HG03439 (cell line): ENCODE data around the gene VTCN1.
"Not testable (repeated sequence)": the region's sequence is repeated elsewhere in the genome, so short reads cannot be mapped to it uniquely, and the experiment has no call there.

Experiments used
- ATAC-seq: cut with Tn5 transposase; IDR thresholded peaks from one replicate; pipeline ENCODE4 v1.9.1; 2021; ENCODE audit warnings: mild to moderate bottlenecking, moderate library complexity; ENCODE audit not compliant: unreplicated experiment

Gene VTCN1

GRCh38 chr1:117169871-117170596 is 40.7 kb downstream of the VTCN1 start:
- no peak for ATAC-seq

- ATAC-seq = no peak
Measured at GRCh38 chr1:117167402-117167801, 43.3 kb downstream of the VTCN1 start.

GRCh38 chr1:117166076-117166475 is 44.7 kb downstream of the VTCN1 start:
- no peak for ATAC-seq

DNA sequence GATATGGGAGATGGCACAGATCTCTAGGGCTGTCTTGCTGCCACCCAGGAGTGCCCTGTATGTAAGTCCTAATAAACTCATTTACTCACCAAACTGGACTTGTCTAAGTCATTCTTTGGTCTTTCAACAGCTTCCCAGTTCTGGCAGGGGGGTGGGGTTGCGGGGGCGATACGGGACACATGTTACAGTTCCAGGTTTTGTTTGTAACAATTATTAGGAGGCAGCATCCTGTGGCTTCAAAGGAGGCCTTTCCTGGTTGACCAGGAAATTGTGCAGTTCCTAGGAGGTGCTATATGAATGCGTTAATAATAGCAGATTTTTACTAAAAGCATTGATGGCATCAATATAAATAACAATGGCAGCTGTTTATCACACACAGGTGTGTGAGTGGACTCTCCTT is 46.5 kb downstream of the VTCN1 start:
- ATAC-seq = no peak

GRCh38 chr1:117162816-117163215 is 47.9 kb downstream of the VTCN1 start:
- ATAC-seq = no peak

- ATAC-seq = no peak
Measured at GRCh38 chr1:117161887-117162286, 48.8 kb downstream of the VTCN1 start.

GRCh38 chr1:117151305-117151704 is 59.4 kb downstream of the VTCN1 start:
- ATAC-seq = not testable (repeated sequence)

GRCh38 chr1:117150316-117150715 is 60.4 kb downstream of the VTCN1 start:
- ATAC-seq = no peak

DNA sequence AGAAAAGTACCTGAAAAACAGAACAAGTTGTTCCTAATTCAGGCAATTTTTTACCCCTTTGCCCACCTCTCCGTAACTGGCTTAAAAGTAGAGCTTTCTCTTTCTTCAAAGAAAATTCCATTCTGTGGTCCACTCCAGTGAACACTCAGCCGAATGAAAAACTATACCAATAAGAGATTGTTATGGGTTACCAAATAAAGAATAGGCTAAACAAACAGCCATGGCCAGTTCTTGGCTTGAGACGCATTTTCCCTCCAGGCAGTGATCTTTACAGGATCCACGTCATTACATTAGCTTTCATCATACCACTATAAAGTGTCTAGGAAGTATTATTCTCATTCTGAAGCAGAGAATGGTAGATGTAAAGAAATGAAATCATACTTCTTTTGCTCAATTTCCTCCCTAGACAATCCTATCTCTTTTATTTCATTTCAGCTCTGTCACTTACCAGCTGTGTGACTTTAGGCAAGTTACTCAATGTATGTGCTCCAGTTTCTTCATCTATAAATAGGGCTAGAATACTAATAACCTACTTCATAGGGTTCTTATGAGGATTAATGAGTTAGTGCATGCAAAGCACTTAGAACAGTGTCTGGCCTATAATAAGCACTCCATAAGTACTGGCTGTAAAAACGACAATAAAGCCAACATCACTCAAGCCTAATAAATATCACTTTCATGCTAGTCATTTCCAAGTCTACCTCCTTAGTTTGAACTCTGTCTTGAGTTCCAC is 62.7 kb downstream of the VTCN1 start:
- no peak for ATAC-seq

GRCh38 chr1:117147341-117147831 is 63.3 kb downstream of the VTCN1 start:
- no peak for ATAC-seq

- no peak for ATAC-seq
Measured at GRCh38 chr1:117146575-117147340, 64.0 kb downstream of the VTCN1 start.

DNA sequence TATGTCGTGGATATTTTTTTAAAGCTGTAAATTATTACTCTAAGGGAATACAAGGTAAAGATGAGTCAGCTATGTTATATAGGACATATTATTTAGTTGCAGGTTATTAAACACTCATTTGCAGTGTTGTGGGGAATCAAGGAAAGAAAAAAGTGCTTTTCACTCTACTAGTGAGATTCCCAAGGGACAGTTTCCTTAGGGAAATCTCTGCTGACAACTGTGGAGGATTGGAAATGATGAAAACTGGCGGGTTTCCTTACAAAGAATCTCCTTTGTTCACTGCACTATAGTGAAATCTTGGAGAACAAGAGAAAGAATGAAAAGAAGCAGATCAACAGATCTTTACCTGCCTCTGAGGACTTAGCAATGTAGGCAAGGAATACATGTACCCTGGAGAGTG is 64.7 kb downstream of the VTCN1 start:
- ATAC-seq = no peak

- no peak for ATAC-seq
Measured at GRCh38 chr1:117143871-117144270, 66.9 kb downstream of the VTCN1 start.

DNA sequence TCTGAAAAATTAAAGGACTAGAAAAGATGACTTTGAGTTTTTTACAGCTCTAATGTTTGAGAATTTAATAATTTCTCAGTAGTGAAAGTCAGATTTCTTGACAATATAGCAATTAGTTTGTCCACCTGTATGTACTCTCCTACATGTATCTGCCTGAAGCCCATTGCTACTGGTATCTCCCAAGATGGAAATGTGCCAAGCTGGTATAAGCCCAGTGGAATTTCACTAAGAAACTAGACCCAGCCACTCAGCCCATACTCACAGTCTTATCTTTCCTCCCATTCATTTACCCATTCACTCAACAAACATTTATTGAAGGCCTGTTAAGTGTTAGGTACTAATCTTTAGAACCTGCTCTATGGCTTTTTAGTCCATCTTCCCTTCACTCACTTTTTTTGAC is 67.6 kb downstream of the VTCN1 start:
- no peak for ATAC-seq

GRCh38 chr1:117142200-117142599 is 68.5 kb downstream of the VTCN1 start:
- no peak for ATAC-seq

GRCh38 chr1:117138561-117138960 is 72.2 kb downstream of the VTCN1 start:
- no peak for ATAC-seq

GRCh38 chr1:117138106-117138505 is 72.6 kb downstream of the VTCN1 start:
- no peak for ATAC-seq

- no peak for ATAC-seq
Measured at GRCh38 chr1:117137281-117137855, 73.4 kb downstream of the VTCN1 start.

DNA sequence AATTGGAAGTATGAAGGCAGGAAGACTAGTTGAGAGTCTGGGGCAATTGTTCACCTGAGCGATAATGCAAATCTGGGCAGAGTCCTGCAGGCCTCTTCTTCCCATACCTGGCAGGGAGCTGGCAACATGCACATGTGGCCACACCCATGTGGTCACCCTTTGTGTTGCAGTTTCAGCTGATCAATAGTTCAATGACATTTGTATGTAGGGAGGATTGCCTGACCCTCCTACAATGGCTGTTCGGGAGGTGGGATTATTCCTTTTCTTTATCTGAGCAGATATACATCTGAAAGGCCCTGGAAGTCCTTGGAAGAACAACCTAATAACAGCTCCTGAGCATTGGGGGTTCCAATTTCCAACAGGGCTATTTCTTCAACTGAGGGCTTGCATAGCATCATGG is 74.0 kb downstream of the VTCN1 start:
- ATAC-seq = no peak

DNA sequence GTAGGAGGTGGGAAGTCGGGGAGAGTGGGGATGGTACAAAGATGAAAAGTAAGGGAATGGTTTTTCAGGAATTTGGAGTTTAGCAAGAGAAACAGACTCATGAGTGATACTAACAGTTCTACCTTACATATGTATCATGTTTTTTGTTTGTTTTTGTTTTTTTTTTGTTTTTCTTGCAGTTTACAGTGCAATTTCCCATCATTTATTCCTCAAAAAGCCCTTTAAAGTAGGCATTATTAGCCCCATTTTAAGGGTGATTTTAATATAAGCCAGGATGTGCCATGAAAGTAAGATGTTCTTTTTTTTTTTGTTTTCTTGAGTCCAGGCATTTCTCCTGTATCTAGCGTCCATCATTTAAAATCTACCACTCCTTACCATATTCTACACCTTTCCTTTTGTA is 75.4 kb downstream of the VTCN1 start:
- ATAC-seq = no peak

GRCh38 chr1:117130526-117130925 is 80.2 kb downstream of the VTCN1 start:
- no peak for ATAC-seq
